Breast epithelium (tissue), 4 donors: ENCODE results near the gene STXBP5L. TPM values are rescaled to one million over a fixed set of nuclear protein-coding genes. Genes with fewer than 3 reads are reported as not detected.

ENCODE experiments used
- DNase-seq, 2 donors: peaks; one replicate each; pipeline ENCODE4 v3.0.0-alpha.2; 2019; ENCODE audit warnings: low spot score in 2 of 2
- H3K27ac ChIP-seq, 2 donors: fragments of 200-600 bp; sonication (generic) in 1 of 2; one replicate each; pipeline ENCODE4 v1.5.1; 2016 to 2019; ENCODE audit warnings: mild to moderate bottlenecking in 1 of 2
- H3K27me3 ChIP-seq, 2 donors: fragments of 200-600 bp; sonication (generic) in 1 of 2; one replicate each; pipeline versions ENCODE4 v1.5.1 to v1.6.0; 2017 to 2019; ENCODE audit warnings: control low read depth in 1 of 2, mild to moderate bottlenecking in 1 of 2
- H3K36me3 ChIP-seq: fragments of 200-600 bp; one replicate; pipeline ENCODE4 v1.5.1; 2019
- H3K4me1 ChIP-seq, 2 donors: fragments of 200-600 bp; sonication (generic); one replicate each; pipeline ENCODE4 v1.5.1; 2016 to 2019; ENCODE audit warnings: control low read depth in 1 of 2
- H3K4me3 ChIP-seq, 3 donors: fragments of 200-600 bp; sonication (generic); 1 replicate in 2 of 3; 2 replicates in 1 of 3; pipeline ENCODE4 v1.5.1; 2016 to 2019; ENCODE audit warnings: mild to moderate bottlenecking in 3 of 3, moderate library complexity in 2 of 3
- H3K9me3 ChIP-seq, 2 donors: fragments of 200-600 bp; sonication (generic) in 1 of 2; one replicate each; pipeline ENCODE4 v1.5.1; 2016 to 2019; ENCODE audit warnings: control low read depth in 1 of 2
- POLR2A ChIP-seq: fragments of 450-650 bp; IDR thresholded peaks from one replicate; pipeline ENCODE4 v1.6.1; 2016; ENCODE audit warnings: antibody characterized with exemption, mild to moderate bottlenecking, moderate library complexity
- POLR2AphosphoS5 ChIP-seq, 3 donors: sonication (generic); formaldehyde crosslinking; IDR thresholded peaks; one replicate each; pipeline ENCODE4 v1.6.1; 2017; ENCODE audit warnings: antibody characterized with exemption in 3 of 3
- intact Hi-C: fragments of 100-400 bp; cut with DNase I; formaldehyde crosslinking; loops from one replicate; pipeline ENCODE4 v1.15.1; 2023; ENCODE audit warnings: low total_unique reads
- total RNA-seq, 3 donors: library from RNA; depleted of rRNA; stranded (reverse); fragments of >200 nt; gene quantifications; one replicate each; pipeline ENCODE4 v1.1.0, GENCODE V29; 2016
- TF ChIP-seq, protein P1 (sequence below), 3 donors: fragments of 450-650 bp; IDR thresholded peaks; one replicate each; pipeline ENCODE4 v1.5.1; 2016 to 2017; ENCODE audit warnings: antibody characterized with exemption in 3 of 3, mild to moderate bottlenecking in 3 of 3, moderate library complexity in 3 of 3

The STXBP5L gene
- total RNA-seq, 3 donors from 2014 or later: 0.29 to 0.33 TPM; not detected in 1

DNA sequence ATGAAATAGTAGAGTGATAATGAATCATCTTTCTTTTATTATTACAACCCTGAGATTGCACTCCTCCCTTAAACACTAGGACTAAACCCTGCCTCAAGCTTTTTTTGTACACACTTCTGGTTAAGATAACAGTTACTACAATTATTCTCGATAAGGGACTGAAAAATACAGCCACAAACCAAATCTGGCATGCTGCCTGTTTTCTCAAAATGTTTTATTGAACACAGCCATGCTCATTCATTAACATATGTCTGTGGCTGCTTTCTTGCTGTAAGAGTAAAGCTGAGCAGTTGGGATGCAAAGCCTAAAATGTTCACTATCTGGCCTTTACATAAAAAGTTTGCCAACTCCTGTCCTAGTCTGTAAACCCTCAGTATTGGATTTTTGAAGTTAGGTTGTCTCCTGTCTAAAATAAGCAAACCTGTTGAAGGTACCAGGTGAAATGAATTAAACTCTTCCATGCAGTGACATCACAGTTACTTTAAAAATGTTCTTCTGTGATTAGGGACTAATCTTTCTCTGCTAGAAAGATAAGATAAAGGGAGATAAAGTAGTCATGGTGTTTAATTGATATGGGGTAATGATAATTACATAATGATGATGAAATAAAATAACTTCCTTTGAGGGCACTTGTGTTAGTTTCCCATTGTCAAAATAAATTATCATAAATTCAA, 218.2 kb downstream of the STXBP5L start:
- Histone ChIP-seq H3K4me3 (no peak overlapping the region), H3K4me1 (no peaks in the 10 kb centered on the region), H3K27me3 (no peaks in the 10 kb centered on the region), H3K36me3 (no peaks in the 10 kb centered on the region), H3K9me3 (no peaks in the 10 kb centered on the region), H3K27ac (no peak overlapping the region)
- TF ChIP-seq, protein P1, sequence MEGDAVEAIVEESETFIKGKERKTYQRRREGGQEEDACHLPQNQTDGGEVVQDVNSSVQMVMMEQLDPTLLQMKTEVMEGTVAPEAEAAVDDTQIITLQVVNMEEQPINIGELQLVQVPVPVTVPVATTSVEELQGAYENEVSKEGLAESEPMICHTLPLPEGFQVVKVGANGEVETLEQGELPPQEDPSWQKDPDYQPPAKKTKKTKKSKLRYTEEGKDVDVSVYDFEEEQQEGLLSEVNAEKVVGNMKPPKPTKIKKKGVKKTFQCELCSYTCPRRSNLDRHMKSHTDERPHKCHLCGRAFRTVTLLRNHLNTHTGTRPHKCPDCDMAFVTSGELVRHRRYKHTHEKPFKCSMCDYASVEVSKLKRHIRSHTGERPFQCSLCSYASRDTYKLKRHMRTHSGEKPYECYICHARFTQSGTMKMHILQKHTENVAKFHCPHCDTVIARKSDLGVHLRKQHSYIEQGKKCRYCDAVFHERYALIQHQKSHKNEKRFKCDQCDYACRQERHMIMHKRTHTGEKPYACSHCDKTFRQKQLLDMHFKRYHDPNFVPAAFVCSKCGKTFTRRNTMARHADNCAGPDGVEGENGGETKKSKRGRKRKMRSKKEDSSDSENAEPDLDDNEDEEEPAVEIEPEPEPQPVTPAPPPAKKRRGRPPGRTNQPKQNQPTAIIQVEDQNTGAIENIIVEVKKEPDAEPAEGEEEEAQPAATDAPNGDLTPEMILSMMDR (IDR thresholded peaks at IDR 0.05): no peak
- TF ChIP-seq POLR2A: no peak
- no peak for TF ChIP-seq POLR2AphosphoS5 (IDR thresholded peaks at IDR 0.05)
- no peak for DNase-seq
- intact Hi-C loops: no loop called here

DNA sequence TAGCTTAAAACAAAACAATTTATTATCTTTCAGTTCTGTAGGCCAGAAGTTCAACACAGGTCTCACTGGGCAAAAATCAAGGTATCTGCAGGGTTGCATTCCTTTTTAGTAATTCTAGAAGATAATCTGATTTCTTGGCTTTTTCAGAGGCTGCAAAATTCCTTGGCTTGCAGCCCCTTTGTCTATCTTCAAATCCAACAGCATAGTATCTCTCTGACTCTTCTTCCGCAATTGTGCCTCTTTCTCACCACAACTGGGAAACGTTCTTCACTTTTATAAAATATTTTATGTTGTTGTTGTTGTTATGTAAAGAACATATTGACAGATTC, 218.7 kb downstream of the STXBP5L start:
- Histone ChIP-seq H3K27me3 (no peaks in the 10 kb centered on the region), H3K9me3 (no peaks in the 10 kb centered on the region), H3K4me1 (no peaks in the 10 kb centered on the region), H3K36me3 (no peaks in the 10 kb centered on the region), H3K27ac (no peak overlapping the region), H3K4me3 (no peak overlapping the region)
- TF ChIP-seq, protein P1 (IDR thresholded peaks at IDR 0.05): no peak
- TF ChIP-seq POLR2AphosphoS5 (IDR thresholded peaks at IDR 0.05) (no peak), POLR2A (no peak)
- no peak for DNase-seq
- intact Hi-C loops: no loop called here

DNA sequence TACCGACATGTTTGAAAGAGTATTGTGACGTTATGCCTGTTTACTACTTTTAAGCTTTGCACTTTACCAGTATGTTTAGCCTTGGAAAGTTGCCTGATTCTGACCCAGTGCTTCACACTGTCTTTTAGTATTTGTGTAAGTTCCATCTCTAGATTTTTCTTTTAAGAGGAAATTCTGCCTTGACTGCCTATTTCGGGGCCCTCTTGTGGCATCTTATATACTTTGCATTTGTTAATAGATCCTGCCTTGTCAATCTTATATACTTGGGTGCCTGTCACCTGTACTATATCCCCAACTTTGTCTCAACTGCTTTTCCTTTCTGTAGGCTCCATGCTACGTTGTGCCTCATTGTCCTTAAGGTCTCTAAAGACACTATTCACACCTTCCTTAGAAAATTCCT, 244.6 kb downstream of the STXBP5L start:
- Histone ChIP-seq H3K27me3 (no peaks in the 10 kb centered on the region), H3K9me3 (no peaks in the 10 kb centered on the region), H3K4me1 (no peaks in the 10 kb centered on the region), H3K27ac (no peak overlapping the region), H3K36me3 (no peaks in the 10 kb centered on the region), H3K4me3 (no peak overlapping the region)
- DNase-seq: no peak
- TF ChIP-seq, protein P1 (IDR thresholded peaks at IDR 0.05): no peak
- TF ChIP-seq POLR2AphosphoS5 (IDR thresholded peaks at IDR 0.05): no peak
- no peak for TF ChIP-seq POLR2A
- intact Hi-C loops: no loop called here

DNA sequence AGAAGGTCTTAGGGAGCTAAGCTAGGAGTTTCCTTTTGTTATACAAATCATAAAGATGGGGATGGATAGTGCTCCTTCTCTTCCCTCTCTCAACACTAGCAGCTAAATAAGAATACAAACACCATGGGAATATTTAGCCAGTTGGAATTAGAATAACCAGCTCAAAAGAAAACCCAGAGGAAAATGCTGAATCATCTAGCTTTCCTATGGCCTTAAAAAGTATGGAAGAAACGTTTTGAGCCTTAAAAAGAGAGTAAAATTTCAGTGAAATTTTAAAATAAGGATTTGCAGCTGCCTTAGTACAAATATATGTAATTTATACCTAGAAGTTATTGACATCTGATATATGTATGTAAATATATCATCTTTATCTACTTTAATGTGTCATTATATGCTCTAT, 245.8 kb downstream of the STXBP5L start:
- H3K4me1 ChIP-seq: no peaks in the 10 kb centered on the region
- H3K4me3 ChIP-seq: no peak overlapping the region
- no peaks in the 10 kb centered on the region for H3K36me3 ChIP-seq
- no peaks in the 10 kb centered on the region for H3K27me3 ChIP-seq
- intact Hi-C loops: no loop called here
- H3K27ac ChIP-seq: no peak overlapping the region
- no peaks in the 10 kb centered on the region for H3K9me3 ChIP-seq
- TF ChIP-seq POLR2A (no peak), POLR2AphosphoS5 (IDR thresholded peaks at IDR 0.05) (no peak)
- TF ChIP-seq, protein P1 (IDR thresholded peaks at IDR 0.05): no peak
- DNase-seq: no peak

DNA sequence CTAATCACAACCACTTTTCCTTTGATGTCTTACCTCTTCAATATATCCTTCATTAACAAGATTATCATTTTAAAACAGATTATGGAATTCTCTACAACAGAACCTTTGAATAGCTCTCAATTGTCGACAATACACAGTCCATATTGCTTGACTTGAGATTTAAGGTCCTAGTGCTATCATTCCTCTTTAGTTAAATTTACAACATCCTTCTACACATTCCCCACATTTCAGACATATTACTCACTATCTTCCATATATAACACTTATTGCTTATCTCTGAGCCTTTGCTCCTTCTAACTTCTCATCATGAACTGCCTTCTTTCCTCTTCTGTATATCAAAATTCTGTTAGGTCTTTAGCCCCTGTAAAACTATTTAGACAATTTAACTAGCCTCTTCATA, 247.0 kb downstream of the STXBP5L start:
- no peak overlapping the region for H3K4me3 ChIP-seq
- no peaks in the 10 kb centered on the region for H3K27me3 ChIP-seq
- TF ChIP-seq POLR2A (no peak), POLR2AphosphoS5 (IDR thresholded peaks at IDR 0.05) (no peak)
- TF ChIP-seq, protein P1 (IDR thresholded peaks at IDR 0.05): no peak
- intact Hi-C loops: no loop called here
- no peaks in the 10 kb centered on the region for H3K36me3 ChIP-seq
- no peaks in the 10 kb centered on the region for H3K4me1 ChIP-seq
- DNase-seq: no peak
- H3K27ac ChIP-seq: no peak overlapping the region
- no peaks in the 10 kb centered on the region for H3K9me3 ChIP-seq
